Endothelial cell of umbilical vein (primary cell): ENCODE measurements around the gene ELAC2.

Source experiments
- EZH2 ChIP-seq: IDR thresholded peaks from 2 replicates; pipeline ENCODE4 v1.6.1; 2012; ENCODE audit warnings: borderline replicate concordance, low read depth, mild to moderate bottlenecking, moderate library complexity, low read length, inconsistent platforms; ENCODE audit not compliant: severe bottlenecking
- FOS ChIP-seq: IDR thresholded peaks from 2 replicates; pipeline ENCODE4 v1.6.1; 2011; ENCODE audit warnings: mild to moderate bottlenecking, low read length, moderate library complexity, borderline replicate concordance; ENCODE audit not compliant: insufficient read depth
- JUN ChIP-seq: IDR thresholded peaks from 2 replicates; pipeline ENCODE4 v1.6.1; 2011; ENCODE audit warnings: borderline replicate concordance, low read depth; ENCODE audit not compliant: insufficient read length, insufficient read depth
- MYC ChIP-seq: IDR thresholded peaks from one replicate; pipeline ENCODE4 v1.6.1; 2011; ENCODE audit warnings: mild to moderate bottlenecking, low read depth, low read length
- POLR2A ChIP-seq: IDR thresholded peaks from 2 replicates; pipeline ENCODE4 v1.6.1; 2012; ENCODE audit warnings: low read depth, mild to moderate bottlenecking, control low read depth, low read length
- POLR2AphosphoS5 ChIP-seq: IDR thresholded peaks from 2 replicates; pipeline ENCODE4 v1.6.1; 2012; ENCODE audit warnings: low read depth, mild to moderate bottlenecking, control low read depth, low read length, moderate library complexity; ENCODE audit not compliant: insufficient read depth
- TF ChIP-seq, protein P1 (sequence below), 2 donors: IDR thresholded peaks; 1 replicate in 1 of 2; 2 replicates in 1 of 2; pipeline ENCODE4 v1.5.1; 2011; ENCODE audit warnings: low read length in 2 of 2, mild to moderate bottlenecking in 2 of 2, moderate library complexity in 2 of 2, control low read depth in 1 of 2, inconsistent platforms in 1 of 2, low read depth in 1 of 2; ENCODE audit not compliant: insufficient read depth in 1 of 2; ENCODE audit errors: extremely low read depth in 1 of 2
- TF ChIP-seq, protein P2 (sequence below): IDR thresholded peaks from 2 replicates; pipeline ENCODE4 v1.6.1; 2011; ENCODE audit not compliant: insufficient read depth, insufficient read length

GRCh38 chr17:13004336-13004735, 13.5 kb downstream of the ELAC2 start:
- TF ChIP-seq POLR2A (no peak), POLR2AphosphoS5 (no peak), EZH2 (no peak), JUN (no peak), MYC (no peak), FOS (no peak)
- TF ChIP-seq, protein P1, sequence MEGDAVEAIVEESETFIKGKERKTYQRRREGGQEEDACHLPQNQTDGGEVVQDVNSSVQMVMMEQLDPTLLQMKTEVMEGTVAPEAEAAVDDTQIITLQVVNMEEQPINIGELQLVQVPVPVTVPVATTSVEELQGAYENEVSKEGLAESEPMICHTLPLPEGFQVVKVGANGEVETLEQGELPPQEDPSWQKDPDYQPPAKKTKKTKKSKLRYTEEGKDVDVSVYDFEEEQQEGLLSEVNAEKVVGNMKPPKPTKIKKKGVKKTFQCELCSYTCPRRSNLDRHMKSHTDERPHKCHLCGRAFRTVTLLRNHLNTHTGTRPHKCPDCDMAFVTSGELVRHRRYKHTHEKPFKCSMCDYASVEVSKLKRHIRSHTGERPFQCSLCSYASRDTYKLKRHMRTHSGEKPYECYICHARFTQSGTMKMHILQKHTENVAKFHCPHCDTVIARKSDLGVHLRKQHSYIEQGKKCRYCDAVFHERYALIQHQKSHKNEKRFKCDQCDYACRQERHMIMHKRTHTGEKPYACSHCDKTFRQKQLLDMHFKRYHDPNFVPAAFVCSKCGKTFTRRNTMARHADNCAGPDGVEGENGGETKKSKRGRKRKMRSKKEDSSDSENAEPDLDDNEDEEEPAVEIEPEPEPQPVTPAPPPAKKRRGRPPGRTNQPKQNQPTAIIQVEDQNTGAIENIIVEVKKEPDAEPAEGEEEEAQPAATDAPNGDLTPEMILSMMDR (IDR thresholded peaks at IDR 0.05; ENCODE audit: extremely low read depth in 1 of 2, insufficient read depth in 1 of 2, low read depth in 1 of 2, low read length in 2 of 2): no peak
- TF ChIP-seq, protein P2, sequence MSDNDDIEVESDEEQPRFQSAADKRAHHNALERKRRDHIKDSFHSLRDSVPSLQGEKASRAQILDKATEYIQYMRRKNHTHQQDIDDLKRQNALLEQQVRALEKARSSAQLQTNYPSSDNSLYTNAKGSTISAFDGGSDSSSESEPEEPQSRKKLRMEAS: no peak
